ENCODE results near the gene EPO.

GRCh38 chr7:100764841-100765240 lies 44.6 kb downstream of the EPO start:
- TF ChIP-seq HMGXB4 (CRISPR knock-in tag; IDR thresholded peaks at IDR 0.05; ENCODE audit: borderline replicate concordance) = no peak
- TF ChIP-seq EP300 (IDR thresholded peaks at IDR 0.05) = no peak
- no peak for TF ChIP-seq CTCF (IDR thresholded peaks at IDR 0.05)
- TF ChIP-seq MAX (IDR thresholded peaks at IDR 0.05) = no peak
- no peak for TF ChIP-seq NFE2L2 (conservative IDR thresholded peaks at IDR 0.05; ENCODE audit: low read length)
- TF ChIP-seq RCOR1 (IDR thresholded peaks at IDR 0.05; ENCODE audit: low read depth, low read length) = no peak
- no peak for TF ChIP-seq SREBF2 (IDR thresholded peaks at IDR 0.05)
- no peak for TF ChIP-seq ESRRA (IDR thresholded peaks at IDR 0.05; ENCODE audit: borderline replicate concordance, low read length)
- TF ChIP-seq RAD21 (conservative IDR thresholded peaks at IDR 0.05 in 1 of 2, IDR thresholded peaks at IDR 0.05 in 1 of 2) = no peak
- TF ChIP-seq CEBPB (IDR thresholded peaks at IDR 0.05) = no peak
- no peak for TF ChIP-seq REST (IDR thresholded peaks at IDR 0.05)

Measured in A549 (cell line).